Measurements from ENCODE around the gene PPP3R1. TPM values are rescaled to one million over a fixed set of nuclear protein-coding genes. Genes with fewer than 3 reads are reported as not detected.
"Not testable (repeated sequence)": the region's sequence is repeated elsewhere in the genome, so short reads cannot be mapped to it uniquely, and the experiment has no call there.

PPP3R1 gene
- total RNA-seq, 1 experiment from 2014 or later = 34.3 TPM

DNA sequence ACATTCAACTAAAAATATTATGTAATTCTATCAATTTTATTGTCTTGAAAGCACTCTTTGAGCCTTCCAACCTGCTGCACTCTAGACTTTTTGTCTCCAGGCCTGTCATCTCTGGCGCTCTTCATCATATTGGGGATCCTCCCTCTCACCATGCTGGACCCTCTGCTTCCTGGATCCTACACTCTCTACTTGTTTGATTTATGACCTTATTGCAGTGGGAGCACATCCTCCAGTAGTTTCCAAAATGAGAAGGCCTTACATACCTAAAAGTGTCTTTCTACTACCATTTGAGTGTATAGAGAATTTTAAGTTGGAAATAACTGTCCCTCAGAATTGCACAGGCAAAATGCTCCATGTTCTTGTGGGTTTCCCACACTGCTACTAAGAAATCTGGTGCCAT, 69.4 kb downstream of the PPP3R1 start:
- Histone ChIP-seq H3K36me3 (peaks cover 49% of the 10 kb centered on the region), H3K4me3 (no peak overlapping the region), H3K9me3 (no peaks in the 10 kb centered on the region), H3K27me3 (no peaks in the 10 kb centered on the region)
- no peak for DNase-seq

GRCh38 chr2:68178954-68179627, 73.2 kb downstream of the PPP3R1 start:
- no peak for DNase-seq
- Histone ChIP-seq H3K4me3 (no peak overlapping the region), H3K9me3 (no peaks in the 10 kb centered on the region), H3K27me3 (no peaks in the 10 kb centered on the region), H3K36me3 (peaks cover 61% of the 10 kb centered on the region)

DNA sequence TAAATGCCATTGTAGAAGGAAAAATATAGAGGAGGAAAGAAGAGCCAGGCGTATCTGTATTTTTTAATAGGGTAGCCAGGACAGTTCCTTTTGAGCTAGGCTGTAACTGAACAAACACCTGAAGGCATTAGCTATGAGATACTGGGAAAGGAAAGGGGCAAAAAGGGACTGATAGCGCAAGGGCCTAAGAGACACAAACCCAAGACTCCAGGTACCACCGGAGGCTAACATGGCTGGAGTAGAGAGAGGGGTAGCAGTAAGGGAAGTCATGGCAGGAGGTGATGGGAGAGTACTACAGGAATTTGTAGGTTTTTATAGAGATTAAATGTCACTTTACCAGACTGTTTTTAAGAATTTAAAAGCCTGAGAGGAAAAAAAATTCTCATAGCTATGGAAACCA, 73.9 kb downstream of the PPP3R1 start:
- no peak for DNase-seq
- Histone ChIP-seq H3K36me3 (peaks cover 60% of the 10 kb centered on the region), H3K4me3 (no peak overlapping the region), H3K27me3 (no peaks in the 10 kb centered on the region), H3K9me3 (no peaks in the 10 kb centered on the region)

DNA sequence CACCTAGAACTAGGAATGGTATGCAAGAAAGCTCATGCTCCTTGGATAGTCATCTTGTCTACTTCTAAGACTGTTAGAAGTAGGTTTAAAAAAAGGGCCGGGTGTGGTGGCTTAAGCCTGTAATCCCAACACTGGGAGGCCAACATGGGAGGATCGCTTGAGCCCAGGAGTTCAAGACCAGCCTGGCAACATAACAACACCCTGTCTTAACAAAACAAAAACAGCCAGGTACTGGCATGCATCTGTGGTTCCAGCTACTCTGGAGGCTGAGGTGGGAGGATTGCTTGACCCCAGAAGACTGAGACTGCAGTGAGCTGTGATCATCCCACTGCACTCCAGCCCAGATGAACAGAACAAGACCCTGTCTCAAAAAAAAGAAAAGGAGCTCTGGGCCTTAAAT, 74.8 kb downstream of the PPP3R1 start:
- no peak for DNase-seq
- H3K36me3 ChIP-seq = peaks cover 58% of the 10 kb centered on the region
- no peaks in the 10 kb centered on the region for H3K9me3 ChIP-seq

GRCh38 chr2:68176657-68177056, 75.7 kb downstream of the PPP3R1 start:
- DNase-seq = no peak
- peaks cover 58% of the 10 kb centered on the region for H3K36me3 ChIP-seq

More for the DNA sequence above, 74.8 kb downstream of the PPP3R1 start:
- H3K4me3 ChIP-seq = no peak overlapping the region
- no peaks in the 10 kb centered on the region for H3K27me3 ChIP-seq

DNA sequence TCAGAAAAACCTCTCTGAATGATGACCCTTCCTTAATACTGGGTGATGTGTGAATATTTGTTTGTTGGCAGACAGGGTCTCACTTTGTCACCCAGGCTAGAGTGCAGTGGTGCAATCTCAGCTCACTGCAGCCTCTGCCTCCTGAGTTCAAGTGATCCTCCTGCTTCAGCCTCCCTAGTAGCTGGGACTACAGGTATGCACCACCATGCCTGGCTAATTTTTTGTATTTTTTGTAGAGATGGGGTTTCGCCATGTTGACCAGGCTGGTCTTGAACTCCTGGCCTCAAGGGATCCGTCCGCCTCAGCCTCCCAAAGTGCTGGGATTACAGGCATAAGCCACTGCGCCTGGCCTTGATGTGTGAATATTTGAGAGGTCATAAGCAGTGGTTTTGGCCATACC, 77.1 kb downstream of the PPP3R1 start:
- H3K27me3 ChIP-seq, DNase-seq, H3K9me3 ChIP-seq, H3K4me3 ChIP-seq: not testable (repeated sequence)
- H3K36me3 ChIP-seq = peaks cover 62% of the 10 kb centered on the region

More at GRCh38 chr2:68176657-68177056, 75.7 kb downstream of the PPP3R1 start:
- Histone ChIP-seq H3K9me3 (no peaks in the 10 kb centered on the region), H3K4me3 (no peak overlapping the region), H3K27me3 (no peaks in the 10 kb centered on the region)

DNA sequence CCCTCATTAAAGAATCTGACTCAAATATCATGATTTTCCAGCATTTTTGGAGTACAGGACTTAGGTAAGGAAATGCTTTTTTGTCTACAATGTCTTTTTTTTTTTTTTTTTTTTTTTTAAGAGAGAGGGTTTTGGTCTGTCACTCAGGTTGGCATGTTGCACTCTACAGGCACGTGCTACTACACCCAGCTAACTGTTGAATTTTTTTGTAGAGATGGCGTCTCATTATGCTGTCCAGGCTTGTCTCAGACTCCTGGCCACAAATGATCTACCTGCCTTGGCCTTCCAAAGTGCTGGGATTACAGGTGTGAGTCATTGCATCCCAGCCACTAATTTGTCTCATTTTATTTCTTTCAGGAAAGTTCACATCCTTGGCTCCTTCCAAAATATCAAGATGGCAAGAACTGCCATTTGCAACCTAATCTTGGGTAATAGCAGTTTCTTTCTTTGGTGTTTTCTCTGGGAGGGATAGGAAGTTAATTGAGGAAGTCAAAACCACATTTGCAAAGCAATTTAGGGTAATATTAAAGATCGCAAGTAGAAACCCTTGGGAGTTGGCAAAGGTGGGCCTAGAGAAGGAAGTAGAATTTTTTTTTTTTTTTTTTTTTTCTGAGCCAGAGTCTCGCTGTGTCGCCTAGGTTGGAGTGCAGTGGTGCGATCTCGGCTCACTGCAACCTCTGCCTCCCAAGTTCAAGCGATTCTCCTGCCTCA, 79.2 kb downstream of the PPP3R1 start:
- H3K9me3 ChIP-seq = no peaks in the 10 kb centered on the region
- no peak for DNase-seq
- H3K27me3 ChIP-seq = no peaks in the 10 kb centered on the region
- H3K4me3 ChIP-seq = no peak overlapping the region
- peaks cover 70% of the 10 kb centered on the region for H3K36me3 ChIP-seq

DNA sequence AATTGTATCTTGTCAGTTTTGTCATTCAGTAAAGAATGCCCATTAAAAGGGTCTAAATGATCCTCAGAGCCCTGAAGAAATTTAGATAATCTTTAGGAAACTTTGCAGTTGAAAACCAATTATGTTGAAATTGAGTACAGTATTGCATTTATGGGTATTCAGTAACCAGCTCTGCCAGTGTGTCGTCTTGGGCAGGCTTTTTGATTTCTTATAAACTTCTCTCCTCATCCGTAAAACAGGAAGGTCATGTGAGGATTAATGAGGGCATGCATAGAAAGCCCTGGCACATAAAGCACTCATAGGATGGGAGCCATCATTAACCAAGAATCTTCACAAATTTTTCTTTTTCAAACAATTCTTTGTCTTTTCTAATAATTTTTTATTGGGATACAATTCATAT, 79.8 kb downstream of the PPP3R1 start:
- Histone ChIP-seq H3K27me3 (no peaks in the 10 kb centered on the region), H3K36me3 (peaks cover 68% of the 10 kb centered on the region), H3K4me3 (no peak overlapping the region), H3K9me3 (no peaks in the 10 kb centered on the region)
- DNase-seq = no peak

DNA sequence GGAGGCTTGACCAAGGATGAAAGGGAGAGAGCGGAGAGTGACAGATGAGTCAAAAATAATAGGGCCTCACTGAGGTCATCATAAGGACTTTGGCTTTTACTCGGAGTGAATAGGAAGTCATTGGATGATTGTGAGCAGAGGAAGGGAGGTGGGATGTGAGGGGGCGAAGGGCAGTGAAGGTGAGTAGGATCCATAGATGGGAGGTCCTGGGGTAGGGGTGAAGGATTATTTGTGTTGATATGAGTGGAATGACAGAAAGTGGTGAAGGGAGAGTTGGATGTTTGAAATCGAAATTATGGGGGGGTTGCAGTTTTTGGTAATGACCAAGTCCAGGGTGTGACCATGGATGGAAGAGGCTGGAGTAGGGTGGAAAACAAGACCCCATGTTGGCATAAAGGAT, 80.6 kb downstream of the PPP3R1 start:
- Histone ChIP-seq H3K9me3 (no peaks in the 10 kb centered on the region), H3K27me3 (no peaks in the 10 kb centered on the region), H3K36me3 (peaks cover 66% of the 10 kb centered on the region), H3K4me3 (no peak overlapping the region)
- DNase-seq = no peak

- no peak overlapping the region for H3K4me3 ChIP-seq
Observed at GRCh38 chr2:68171146-68171545, 81.2 kb downstream of the PPP3R1 start.

DNA sequence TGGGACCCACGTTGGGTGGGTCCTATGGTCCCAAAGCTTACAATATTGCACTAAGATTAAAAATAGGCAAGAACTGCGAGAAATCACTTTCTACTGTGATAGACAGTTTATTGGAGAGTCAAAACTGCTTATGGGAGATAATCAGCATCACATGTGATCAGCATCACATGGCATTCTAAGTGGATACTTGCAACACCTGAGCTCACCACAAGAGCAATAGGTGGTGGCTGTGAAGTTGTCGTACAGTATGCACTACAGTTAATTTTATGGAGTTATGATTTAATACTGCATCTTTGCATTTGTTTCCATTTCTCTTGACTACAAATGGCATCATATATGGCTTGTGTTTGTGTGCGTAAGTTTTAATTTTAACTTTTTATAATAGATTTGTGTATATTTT, 83.0 kb downstream of the PPP3R1 start:
- H3K9me3 ChIP-seq = no peaks in the 10 kb centered on the region
- H3K36me3 ChIP-seq = peaks cover 59% of the 10 kb centered on the region
- DNase-seq = no peak
- no peaks in the 10 kb centered on the region for H3K27me3 ChIP-seq
- no peak overlapping the region for H3K4me3 ChIP-seq

More at GRCh38 chr2:68171146-68171545, 81.2 kb downstream of the PPP3R1 start:
- Histone ChIP-seq H3K27me3 (no peaks in the 10 kb centered on the region), H3K9me3 (no peaks in the 10 kb centered on the region), H3K36me3 (peaks cover 66% of the 10 kb centered on the region)
- DNase-seq = no peak

DNA sequence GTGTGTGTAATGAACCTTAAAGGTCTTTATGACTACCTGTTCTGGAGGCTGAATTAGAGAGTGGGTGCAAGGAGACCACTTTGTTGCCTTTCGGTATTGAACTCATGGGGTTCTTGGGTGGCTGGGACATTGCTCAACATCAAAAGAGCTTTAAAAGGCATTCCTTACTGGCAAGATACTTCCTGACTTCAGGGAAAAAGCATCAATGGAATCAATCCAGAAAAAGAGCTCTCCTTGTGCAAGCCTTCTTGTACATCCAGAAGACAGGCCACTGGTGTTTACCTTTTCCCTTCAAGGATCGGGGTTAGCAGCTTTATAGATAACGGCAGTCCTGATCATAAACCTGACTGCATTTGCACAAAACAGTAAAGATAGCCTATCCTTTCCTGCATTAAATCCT, 85.1 kb downstream of the PPP3R1 start:
- no peak for DNase-seq
- Histone ChIP-seq H3K27me3 (no peaks in the 10 kb centered on the region), H3K36me3 (peaks cover 72% of the 10 kb centered on the region), H3K9me3 (no peaks in the 10 kb centered on the region), H3K4me3 (no peak overlapping the region)

- DNase-seq = no peak
Observed at GRCh38 chr2:68163641-68164040, 88.7 kb downstream of the PPP3R1 start.

GRCh38 chr2:68158134-68158447, 94.2 kb downstream of the PPP3R1 start:
- H3K9me3 ChIP-seq = no peaks in the 10 kb centered on the region
- H3K27me3 ChIP-seq = no peaks in the 10 kb centered on the region
- peak overlapping the region; percentile 71 for H3K4me3 ChIP-seq

More at GRCh38 chr2:68163641-68164040, 88.7 kb downstream of the PPP3R1 start:
- Histone ChIP-seq H3K4me3 (no peak overlapping the region), H3K36me3 (peaks cover 77% of the 10 kb centered on the region), H3K27me3 (no peaks in the 10 kb centered on the region), H3K9me3 (no peaks in the 10 kb centered on the region)

GRCh38 chr2:68157402-68158133, 94.8 kb downstream of the PPP3R1 start, which contains the start of gene PNO1:
Gene PNO1 (plus strand): TSS chr2:68157888. CDS start chr2:68157935, 47 bp downstream.
- peak within 1 kb of the TSS; percentile 71 for H3K4me3 ChIP-seq

More at GRCh38 chr2:68158134-68158447, 94.2 kb downstream of the PPP3R1 start:
- DNase-seq = no peak
- H3K36me3 ChIP-seq = peaks cover 40% of the 10 kb centered on the region

GRCh38 chr2:68157002-68157401, 95.3 kb downstream of the PPP3R1 start:
- Histone ChIP-seq H3K4me3 (peak overlapping the region; percentile 71), H3K36me3 (peaks cover 29% of the 10 kb centered on the region), H3K9me3 (no peaks in the 10 kb centered on the region), H3K27me3 (no peaks in the 10 kb centered on the region)
- no peak for DNase-seq

More at GRCh38 chr2:68157402-68158133, 94.8 kb downstream of the PPP3R1 start, which contains the start of gene PNO1:
- Histone ChIP-seq H3K9me3 (no peaks in the 10 kb centered on the region), H3K27me3 (no peaks in the 10 kb centered on the region), H3K36me3 (peaks cover 35% of the 10 kb centered on the region)
- DNase-seq = peak; percentile 94

- H3K36me3 ChIP-seq = peaks cover 26% of the 10 kb centered on the region
- no peak for DNase-seq
- peak overlapping the region; percentile 71 for H3K4me3 ChIP-seq
- no peaks in the 10 kb centered on the region for H3K27me3 ChIP-seq
- H3K9me3 ChIP-seq = no peaks in the 10 kb centered on the region
Observed at GRCh38 chr2:68156419-68156818, 95.9 kb downstream of the PPP3R1 start.

Measured in MG63 (cell line).